Common myeloid progenitor, CD34-positive (primary cell): Measurements from ENCODE around the gene ATP8B4.

ENCODE experiments used
- CTCF ChIA-PET: fragments of 350-600 bp; sonication (Branson Sonifier 250); formaldehyde crosslinking; loops from one replicate; lab custom pipeline; 2021; ENCODE audit warnings: antibody characterized with exemption; lab: Charles Lee
- POLR2A ChIA-PET: fragments of 350-600 bp; sonication (Branson Sonifier 250); formaldehyde crosslinking; loops from one replicate; lab custom pipeline; 2021; ENCODE audit warnings: antibody characterized with exemption; lab: Charles Lee
- DNase-seq, 3 donors: peaks; one replicate each; pipeline versions ENCODE4 v3.0.0 to v3.0.0-alpha.2; 2013
- H3K27ac ChIP-seq, 2 experiments: 1 replicate in 1 of 2; 2 replicates in 1 of 2; pipeline ENCODE4 v1.7.0; 2013; ENCODE audit warnings: inconsistent platforms in 2 of 2, low read length in 2 of 2, mild to moderate bottlenecking in 2 of 2, low read depth in 1 of 2, moderate library complexity in 1 of 2; ENCODE audit not compliant: severe bottlenecking in 2 of 2, insufficient read depth in 1 of 2, poor library complexity in 1 of 2
- H3K27me3 ChIP-seq, 5 experiments: replicated peaks in 2 of 5; 1 replicate in 3 of 5; 2 replicates in 2 of 5; pipeline versions ENCODE4 v1.6.1 to v1.7.0; 2013; ENCODE audit warnings: low read length in 4 of 5, mild to moderate bottlenecking in 2 of 5, moderate library complexity in 2 of 5, inconsistent platforms in 1 of 5; ENCODE audit not compliant: insufficient read depth in 5 of 5, control insufficient read depth in 4 of 5
- H3K36me3 ChIP-seq, 4 experiments: 1 replicate in 2 of 4; 2 replicates in 2 of 4; pipeline versions ENCODE4 v1.6.1 to v1.7.0; 2013; ENCODE audit warnings: low read length in 3 of 4, control low read depth in 1 of 4, mild to moderate bottlenecking in 1 of 4; ENCODE audit not compliant: control insufficient read depth in 4 of 4, insufficient read depth in 4 of 4
- H3K4me1 ChIP-seq, 4 experiments: 1 replicate in 3 of 4; 2 replicates in 1 of 4; pipeline versions ENCODE4 v1.6.1 to v1.7.1; 2013; ENCODE audit warnings: low read length in 3 of 4, mild to moderate bottlenecking in 3 of 4, control low read depth in 1 of 4, inconsistent platforms in 1 of 4, moderate library complexity in 1 of 4; ENCODE audit not compliant: control insufficient read depth in 4 of 4, insufficient read depth in 4 of 4; ENCODE audit errors: control extremely low read depth in 1 of 4
- H3K4me3 ChIP-seq, 7 experiments: 1 replicate in 4 of 7; 2 replicates in 3 of 7; pipeline versions ENCODE4 v1.5.1 to v1.7.0; 2013; ENCODE audit warnings: mild to moderate bottlenecking in 7 of 7, low read length in 6 of 7, moderate library complexity in 6 of 7, inconsistent platforms in 2 of 7, low read depth in 2 of 7, control low read depth in 1 of 7; ENCODE audit not compliant: insufficient read depth in 4 of 7, control insufficient read depth in 1 of 7; ENCODE audit errors: extremely low read depth in 1 of 7
- H3K9me3 ChIP-seq, 5 experiments: 1 replicate in 4 of 5; 2 replicates in 1 of 5; pipeline versions ENCODE4 v1.6.1 to v1.7.1; 2013; ENCODE audit warnings: low read length in 4 of 5, mild to moderate bottlenecking in 2 of 5, inconsistent platforms in 1 of 5, low read depth in 1 of 5, moderate library complexity in 1 of 5; ENCODE audit not compliant: control insufficient read depth in 4 of 5, insufficient read depth in 2 of 5; ENCODE audit errors: control extremely low read depth in 1 of 5
- WGBS: methylation state at CpG from one replicate; pipeline ENCODE4 v1.1.5; 2013; ENCODE audit not compliant: insufficient coverage; 5-methylcytosine and 5-hydroxymethylcytosine counted together

ATP8B4 gene

GRCh38 chr15:49883121-49883520, 235.9 kb downstream of the ATP8B4 start:
- no peak overlapping the region for H3K27ac ChIP-seq
- ChIA-PET POLR2A (no interaction called here), CTCF (interaction anchor here (1.1 kb wide), 1 partner anchor 19 kb away, joined by 3 read pairs; no protein-coding TSS in a partner anchor)
- H3K9me3 ChIP-seq, result no peaks in the 10 kb centered on the region
- H3K27me3 ChIP-seq, result no peaks in the 10 kb centered on the region
- DNase-seq, result no peak
- 90% methylated on average over 2 of the region's 4 CpGs for WGBS
- no peaks in the 10 kb centered on the region for H3K4me1 ChIP-seq
- H3K36me3 ChIP-seq, result peaks cover 12 to 89% (median 49%) of the 10 kb centered on the region in 4 experiments
- no peak overlapping the region for H3K4me3 ChIP-seq

DNA sequence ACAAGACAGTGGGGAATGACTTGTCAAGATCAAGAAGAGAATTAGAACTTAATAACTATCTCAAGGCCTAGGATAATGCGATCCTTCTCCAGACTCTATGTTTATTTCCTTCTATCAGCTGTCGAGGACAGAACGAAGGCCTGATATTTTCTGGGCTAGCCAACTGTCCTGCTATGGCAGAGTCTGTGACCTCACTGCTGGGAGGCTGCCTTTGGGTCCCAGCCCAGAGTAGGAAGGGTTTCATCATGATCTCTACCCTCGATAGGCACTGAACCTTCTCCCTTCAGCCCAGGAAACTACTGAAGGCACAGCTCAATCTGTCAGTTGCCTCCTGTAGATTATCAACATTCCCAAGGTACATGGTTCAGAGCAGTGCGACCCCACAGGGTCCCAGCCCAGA, 237.2 kb downstream of the ATP8B4 start:
- Histone ChIP-seq H3K27me3 (no peaks in the 10 kb centered on the region), H3K4me1 (no peaks in the 10 kb centered on the region), H3K36me3 (peaks cover 14 to 89% (median 51%) of the 10 kb centered on the region in 4 experiments), H3K9me3 (no peaks in the 10 kb centered on the region), H3K27ac (no peak overlapping the region), H3K4me3 (no peak overlapping the region)
- ChIA-PET POLR2A (no interaction called here), CTCF (interaction anchor here (1.1 kb wide), 1 partner anchor 20 kb away, joined by 3 read pairs; no protein-coding TSS in a partner anchor)
- no peak for DNase-seq
- WGBS, result 93% methylated on average over 5 of the region's 5 CpGs

DNA sequence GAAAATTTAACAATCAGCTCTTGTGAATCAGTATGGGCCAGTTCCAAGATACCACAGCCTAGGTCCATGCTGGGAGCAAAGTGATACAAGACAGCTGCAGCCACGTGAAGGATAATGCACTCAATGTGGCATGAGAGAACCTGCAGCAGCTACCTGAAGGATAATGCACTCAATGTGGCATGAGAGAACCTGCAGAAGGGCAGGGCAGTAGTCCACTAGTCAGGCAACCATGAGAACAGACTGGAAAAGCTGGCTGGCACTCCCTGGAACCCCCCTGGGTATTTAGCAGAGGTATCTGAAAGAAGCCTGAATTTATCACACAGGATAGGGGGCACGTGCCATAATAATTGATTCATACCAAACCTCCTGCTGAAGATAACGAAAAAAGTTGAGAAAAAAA, 237.6 kb downstream of the ATP8B4 start:
- no peak for DNase-seq
- Histone ChIP-seq H3K36me3 (peaks cover 14 to 90% (median 53%) of the 10 kb centered on the region in 4 experiments), H3K4me3 (no peak overlapping the region), H3K27me3 (no peaks in the 10 kb centered on the region), H3K27ac (no peak overlapping the region), H3K4me1 (no peaks in the 10 kb centered on the region), H3K9me3 (no peaks in the 10 kb centered on the region)
- POLR2A ChIA-PET, result no interaction called here
- CTCF ChIA-PET, result no interaction called here
- 100% methylated on average over 1 of the region's 3 CpGs for WGBS

GRCh38 chr15:49877873-49878521, 241.0 kb downstream of the ATP8B4 start:
- ChIA-PET POLR2A (no interaction called here), CTCF (interaction anchor here (0.6 kb wide), 1 partner anchor 15 kb away, joined by 3 read pairs; no protein-coding TSS in a partner anchor)
- peaks cover 17 to 94% (median 56%) of the 10 kb centered on the region in 4 experiments for H3K36me3 ChIP-seq
- H3K4me1 ChIP-seq, result no peaks in the 10 kb centered on the region
- H3K4me3 ChIP-seq, result no peak overlapping the region
- H3K27ac ChIP-seq, result no peak overlapping the region
- no peaks in the 10 kb centered on the region for H3K9me3 ChIP-seq
- 100% methylated on average over 1 of the region's 5 CpGs for WGBS
- no peak for DNase-seq
- H3K27me3 ChIP-seq, result no peaks in the 10 kb centered on the region

- H3K4me1 ChIP-seq, result no peaks in the 10 kb centered on the region
- POLR2A ChIA-PET, result no interaction called here
- H3K4me3 ChIP-seq, result no peak overlapping the region
- H3K36me3 ChIP-seq, result peaks cover 18 to 94% (median 54%) of the 10 kb centered on the region in 4 experiments
- no peaks in the 10 kb centered on the region for H3K9me3 ChIP-seq
- peak in 1 of 3 donors; percentile 3 for DNase-seq
- H3K27me3 ChIP-seq, result no peaks in the 10 kb centered on the region
- WGBS, result 88% methylated on average over 3 of the region's 7 CpGs
- no peak overlapping the region for H3K27ac ChIP-seq
- CTCF ChIA-PET, result interaction anchor here (0.9 to 1.6 kb wide), 5 partner anchors 10 to 641 kb away, joined by 3 to 4 read pairs (median 3); no protein-coding TSS in a partner anchor
These were observed 241.7 kb downstream of the ATP8B4 start for GRCh38 chr15:49877117-49877872.

DNA sequence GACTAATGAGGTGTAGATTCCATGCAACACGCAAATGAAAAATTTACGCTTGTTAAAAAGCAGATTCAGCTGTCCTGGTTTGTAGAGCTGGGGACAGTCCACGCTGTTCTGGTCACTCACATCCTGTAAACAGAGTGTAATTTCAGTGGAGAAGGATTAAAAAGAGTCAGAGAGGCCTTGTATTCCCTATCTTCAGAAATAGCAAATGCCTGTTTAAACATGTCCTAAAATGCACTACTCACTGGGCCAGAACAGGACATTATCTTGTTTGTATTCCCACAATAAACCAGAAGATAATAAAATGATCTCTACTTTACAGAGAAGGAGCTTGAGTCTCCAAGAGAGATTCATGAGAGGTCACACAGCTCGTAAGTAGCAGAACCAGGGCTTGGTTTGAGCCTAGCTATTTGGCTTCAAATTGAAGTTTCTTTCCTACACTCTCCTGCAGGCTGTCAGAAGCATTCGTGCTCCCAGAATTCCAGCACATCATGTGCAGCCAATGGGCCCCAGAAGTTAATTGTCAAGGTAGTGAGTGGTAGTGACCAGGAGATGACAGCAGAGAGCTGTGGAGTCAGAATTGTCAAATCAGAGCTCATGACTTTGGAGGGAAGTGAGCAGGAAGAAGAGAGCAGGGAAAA, 242.5 kb downstream of the ATP8B4 start:
- Histone ChIP-seq H3K4me3 (no peak overlapping the region), H3K4me1 (no peaks in the 10 kb centered on the region), H3K9me3 (no peaks in the 10 kb centered on the region), H3K27me3 (no peaks in the 10 kb centered on the region), H3K36me3 (peaks cover 21 to 94% (median 54%) of the 10 kb centered on the region in 4 experiments), H3K27ac (no peak overlapping the region)
- WGBS, result 97% methylated on average over 4 of the region's 5 CpGs
- peak in 1 of 3 donors; percentile 4 for DNase-seq
- ChIA-PET CTCF (interaction anchor here (0.9 to 1.6 kb wide), 9 partner anchors 10 to 641 kb away, joined by 3 to 6 read pairs (median 3); no protein-coding TSS in a partner anchor), POLR2A (no interaction called here)
